Measurements from ENCODE around the gene COX14.

- TF ChIP-seq CTCF (tag by site-specific recombination; IDR thresholded peaks at IDR 0.05), result no peak
- no peak for TF ChIP-seq ZNF514 (tag by site-specific recombination; IDR thresholded peaks at IDR 0.05)
- TF ChIP-seq REST (tag by site-specific recombination; IDR thresholded peaks at IDR 0.05), result no peak
- no peak for TF ChIP-seq ZNF138 (tag by site-specific recombination; IDR thresholded peaks at IDR 0.05; ENCODE audit: borderline replicate concordance)
- TF ChIP-seq ZSCAN23 (tag by site-specific recombination; IDR thresholded peaks at IDR 0.05), result no peak
- TF ChIP-seq ZNF311 (tag by site-specific recombination; IDR thresholded peaks at IDR 0.05; ENCODE audit: borderline replicate concordance), result no peak
- no peak for TF ChIP-seq SP7 (tag by site-specific recombination; IDR thresholded peaks at IDR 0.05)
- TF ChIP-seq ZBTB21 (tag by site-specific recombination; IDR thresholded peaks at IDR 0.05), result no peak
These were observed 8.5 kb downstream of the COX14 start for GRCh38 chr12:50120521-50120920.

Data from HEK293 (cell line).